PFSK-1 (cell line): ENCODE measurements around the gene UGT1A10.

ENCODE experiments used
- FOXP2 ChIP-seq: optimal IDR thresholded peaks from 2 replicates; pipeline ENCODE3; 2011; ENCODE audit warnings: borderline replicate concordance, control low read depth, inconsistent platforms; ENCODE audit not compliant: insufficient read depth; ENCODE audit errors: extremely low read length, extremely low read depth
- POLR2AphosphoS5 ChIP-seq: IDR thresholded peaks from 2 replicates; pipeline ENCODE4 v1.6.1; 2012; ENCODE audit warnings: low read depth, mild to moderate bottlenecking, control low read depth, low read length, moderate library complexity
- SIN3A ChIP-seq: IDR thresholded peaks from 2 replicates; pipeline ENCODE4 v1.6.1; 2012; ENCODE audit warnings: mild to moderate bottlenecking, low read length, moderate library complexity, borderline replicate concordance; ENCODE audit not compliant: insufficient read depth
- TAF1 ChIP-seq: IDR thresholded peaks from 2 replicates; pipeline ENCODE4 v1.6.1; 2012; ENCODE audit warnings: low read length, control low read depth, borderline replicate concordance; ENCODE audit not compliant: insufficient read depth
- TF ChIP-seq, protein P1 (sequence below), 2 experiments: IDR thresholded peaks; 2 replicates each; pipeline versions ENCODE4 v1.6.1 to v1.8.0; 2011 to 2012; ENCODE audit warnings: low read depth in 2 of 2, low read length in 2 of 2, control low read depth in 1 of 2, inconsistent platforms in 1 of 2, mild to moderate bottlenecking in 1 of 2, moderate library complexity in 1 of 2; ENCODE audit not compliant: insufficient read depth in 1 of 2

UGT1A10 gene

DNA sequence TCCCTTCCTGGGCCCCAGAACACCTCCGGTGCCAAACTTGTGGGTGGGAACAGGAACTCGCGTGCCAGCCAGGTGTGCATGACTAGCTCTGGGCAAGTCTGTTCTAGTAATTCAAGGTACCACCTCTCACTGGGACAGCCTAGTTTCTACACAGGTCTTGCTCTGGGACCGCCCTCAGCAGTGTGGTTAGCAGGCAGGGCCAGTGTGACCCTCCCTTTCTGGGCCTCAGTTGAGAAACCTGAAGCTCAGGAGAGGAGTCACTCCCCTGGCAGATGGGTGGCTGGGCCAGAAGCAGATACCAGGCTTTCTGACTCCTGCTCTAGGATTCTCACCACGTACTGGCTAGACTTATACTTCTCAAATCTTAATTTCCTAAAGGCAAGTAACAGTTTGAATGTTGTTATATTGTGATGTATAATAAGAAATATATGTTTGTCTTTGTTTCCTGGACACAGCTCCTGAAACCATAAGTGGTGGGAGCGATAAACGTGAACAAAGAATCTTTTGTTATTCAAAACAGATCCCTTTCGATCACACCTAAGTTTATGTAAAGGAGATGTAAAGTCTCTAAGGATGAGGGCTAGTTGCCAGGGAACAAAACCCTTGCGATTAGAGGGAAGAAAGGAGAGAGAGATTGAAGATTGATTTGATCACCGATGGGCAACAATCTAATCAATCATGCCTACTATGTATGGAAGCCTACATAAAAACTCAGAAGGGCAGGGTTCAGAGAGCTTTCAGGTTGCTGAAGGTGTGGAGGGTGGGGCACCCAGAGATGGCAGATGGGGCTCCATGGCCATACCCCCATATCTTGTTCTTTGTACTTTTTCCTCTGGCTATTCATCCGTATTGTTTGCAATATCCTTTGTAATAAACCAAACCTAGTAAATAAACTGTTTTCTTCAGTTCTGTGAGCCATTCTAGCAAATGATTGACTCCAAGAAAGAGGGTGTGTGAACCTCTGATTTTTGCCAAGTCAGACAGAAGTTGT is 55.5 kb downstream of the UGT1A10 start:
- TF ChIP-seq POLR2AphosphoS5 (no peak), FOXP2 (no peak), SIN3A (no peak), TAF1 (no peak)
- TF ChIP-seq, protein P1, sequence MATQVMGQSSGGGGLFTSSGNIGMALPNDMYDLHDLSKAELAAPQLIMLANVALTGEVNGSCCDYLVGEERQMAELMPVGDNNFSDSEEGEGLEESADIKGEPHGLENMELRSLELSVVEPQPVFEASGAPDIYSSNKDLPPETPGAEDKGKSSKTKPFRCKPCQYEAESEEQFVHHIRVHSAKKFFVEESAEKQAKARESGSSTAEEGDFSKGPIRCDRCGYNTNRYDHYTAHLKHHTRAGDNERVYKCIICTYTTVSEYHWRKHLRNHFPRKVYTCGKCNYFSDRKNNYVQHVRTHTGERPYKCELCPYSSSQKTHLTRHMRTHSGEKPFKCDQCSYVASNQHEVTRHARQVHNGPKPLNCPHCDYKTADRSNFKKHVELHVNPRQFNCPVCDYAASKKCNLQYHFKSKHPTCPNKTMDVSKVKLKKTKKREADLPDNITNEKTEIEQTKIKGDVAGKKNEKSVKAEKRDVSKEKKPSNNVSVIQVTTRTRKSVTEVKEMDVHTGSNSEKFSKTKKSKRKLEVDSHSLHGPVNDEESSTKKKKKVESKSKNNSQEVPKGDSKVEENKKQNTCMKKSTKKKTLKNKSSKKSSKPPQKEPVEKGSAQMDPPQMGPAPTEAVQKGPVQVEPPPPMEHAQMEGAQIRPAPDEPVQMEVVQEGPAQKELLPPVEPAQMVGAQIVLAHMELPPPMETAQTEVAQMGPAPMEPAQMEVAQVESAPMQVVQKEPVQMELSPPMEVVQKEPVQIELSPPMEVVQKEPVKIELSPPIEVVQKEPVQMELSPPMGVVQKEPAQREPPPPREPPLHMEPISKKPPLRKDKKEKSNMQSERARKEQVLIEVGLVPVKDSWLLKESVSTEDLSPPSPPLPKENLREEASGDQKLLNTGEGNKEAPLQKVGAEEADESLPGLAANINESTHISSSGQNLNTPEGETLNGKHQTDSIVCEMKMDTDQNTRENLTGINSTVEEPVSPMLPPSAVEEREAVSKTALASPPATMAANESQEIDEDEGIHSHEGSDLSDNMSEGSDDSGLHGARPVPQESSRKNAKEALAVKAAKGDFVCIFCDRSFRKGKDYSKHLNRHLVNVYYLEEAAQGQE (IDR thresholded peaks at IDR 0.05; ENCODE audit: insufficient read depth in 1 of 2, low read depth in 2 of 2, low read length in 2 of 2) = no peak

DNA sequence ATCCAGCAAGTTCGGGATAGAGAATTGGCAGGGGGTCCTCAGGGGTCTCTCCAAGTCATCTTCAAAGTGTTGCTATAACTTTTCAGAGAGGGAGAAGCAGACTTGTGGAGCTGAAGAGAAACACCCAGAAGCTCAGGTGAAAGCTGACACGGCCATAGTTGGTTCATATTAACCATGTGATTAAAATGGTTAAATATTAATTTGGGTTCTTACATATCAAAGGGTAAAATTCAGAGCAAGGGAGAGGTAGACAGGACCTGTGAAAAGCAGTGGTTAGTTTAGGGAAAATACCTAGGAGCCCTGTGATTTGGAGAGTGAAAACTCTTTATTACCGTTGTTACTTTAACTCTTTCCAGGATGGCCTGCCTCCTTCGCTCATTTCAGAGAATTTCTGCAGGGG is 56.4 kb downstream of the UGT1A10 start, which contains the start of gene UGT1A6:
UGT1A6 (plus strand) TSS at position 243 of the 400 bp plus-strand sequence; CDS start at position 358, 115 bp downstream.
- TF ChIP-seq SIN3A = no peak
- no peak for TF ChIP-seq TAF1
- TF ChIP-seq POLR2AphosphoS5 = no peak

DNA sequence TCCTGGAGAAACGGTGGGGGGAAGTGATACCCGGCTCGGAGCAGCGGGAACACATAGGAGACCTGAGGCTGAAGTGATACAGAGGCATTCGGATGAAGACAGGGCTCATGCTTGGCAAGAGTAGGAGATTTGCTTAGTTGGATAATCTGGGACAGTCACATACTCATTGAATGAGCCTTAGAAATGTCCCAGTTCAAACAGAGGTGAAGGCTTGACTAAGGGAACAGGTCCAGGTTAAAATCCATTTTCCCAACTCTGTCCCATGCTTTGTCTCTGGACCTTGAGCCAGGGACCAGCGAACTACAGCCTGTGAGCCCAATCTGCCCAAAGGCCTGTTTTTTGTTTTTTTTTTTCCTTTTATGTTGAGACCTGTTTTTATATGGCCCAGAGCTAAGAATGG is 57.7 kb downstream of the UGT1A10 start:
- no peak for TF ChIP-seq FOXP2
- TF ChIP-seq, protein P1 (IDR thresholded peaks at IDR 0.05; ENCODE audit: insufficient read depth in 1 of 2, low read depth in 2 of 2, low read length in 2 of 2) = no peak
- TF ChIP-seq TAF1 = no peak
- TF ChIP-seq POLR2AphosphoS5 = no peak
- no peak for TF ChIP-seq SIN3A

DNA sequence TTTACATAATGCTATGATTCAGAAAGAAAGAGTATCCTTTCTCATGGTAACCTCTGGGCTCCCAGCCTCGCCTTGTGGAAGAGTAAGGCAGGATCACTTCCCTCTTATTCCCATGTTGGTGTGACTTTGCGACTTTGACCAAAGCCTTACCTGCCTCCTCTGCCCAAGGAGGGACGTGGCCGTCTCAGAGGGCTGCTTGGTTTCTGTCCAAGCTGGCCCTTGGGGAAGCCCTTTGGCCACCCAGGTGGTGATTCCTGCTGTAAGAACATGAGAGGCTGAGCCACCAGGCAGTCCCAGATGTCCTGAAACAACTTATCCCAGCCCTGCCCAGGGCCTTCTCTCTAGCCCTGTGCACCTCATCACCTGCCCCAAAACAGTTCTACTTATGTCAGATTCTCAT is 62.5 kb downstream of the UGT1A10 start:
- no peak for TF ChIP-seq POLR2AphosphoS5
- no peak for TF ChIP-seq TAF1
- TF ChIP-seq FOXP2 = no peak
- TF ChIP-seq SIN3A = no peak
- TF ChIP-seq, protein P1 (IDR thresholded peaks at IDR 0.05; ENCODE audit: insufficient read depth in 1 of 2, low read depth in 2 of 2, low read length in 2 of 2) = no peak

DNA sequence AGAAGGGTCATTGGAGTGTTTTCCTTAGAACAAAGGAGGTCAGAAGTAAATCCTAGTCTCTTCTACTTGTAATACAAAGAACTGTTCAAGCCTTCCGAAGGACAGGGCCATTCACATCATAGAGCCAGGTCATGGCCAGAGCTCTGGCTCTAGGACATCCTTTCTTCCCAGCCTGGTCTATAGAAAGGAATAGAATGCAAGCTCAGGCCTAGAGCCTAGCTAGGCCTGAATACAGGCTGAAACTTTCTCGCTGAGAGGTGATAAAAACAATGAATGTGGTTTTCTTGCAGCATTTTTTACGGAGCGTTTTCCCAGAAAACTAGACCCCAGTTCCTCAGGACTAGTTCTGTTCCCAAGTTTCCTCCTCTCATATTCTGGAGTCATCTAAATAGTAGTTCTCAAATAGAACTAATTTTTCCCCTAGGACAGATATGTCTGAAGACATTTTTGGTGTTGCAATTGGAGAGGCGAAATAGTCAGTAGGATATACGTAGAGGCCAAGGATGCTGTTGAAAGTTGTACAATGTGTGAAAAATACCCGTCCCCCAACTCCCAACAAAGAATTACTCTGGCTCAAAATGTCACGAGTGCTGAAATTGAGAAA is 63.3 kb downstream of the UGT1A10 start:
- TF ChIP-seq POLR2AphosphoS5 = no peak
- no peak for TF ChIP-seq TAF1
- TF ChIP-seq, protein P1 (IDR thresholded peaks at IDR 0.05; ENCODE audit: insufficient read depth in 1 of 2, low read depth in 2 of 2, low read length in 2 of 2) = no peak
- no peak for TF ChIP-seq FOXP2
- TF ChIP-seq SIN3A = no peak
